Transverse colon (tissue), 4 donors: ENCODE data around the gene PRSS48.

Source experiments
- POLR2AphosphoS5 ChIP-seq, 3 donors: sonication (generic); formaldehyde crosslinking; IDR thresholded peaks; one replicate each; pipeline ENCODE4 v1.6.1; 2016; ENCODE audit warnings: antibody characterized with exemption in 3 of 3
- TF ChIP-seq, protein P1 (sequence below), 5 experiments: fragments of 200-600 bp in 3 of 5; fragments of 450-650 bp in 2 of 5; sonication (generic) in 3 of 5; IDR thresholded peaks; 1 replicate in 2 of 5; 2 replicates in 3 of 5; pipeline ENCODE4 v1.5.1; 2016 to 2017; ENCODE audit warnings: antibody characterized with exemption in 5 of 5, inconsistent platforms in 3 of 5, mild to moderate bottlenecking in 2 of 5, moderate library complexity in 1 of 5

DNA sequence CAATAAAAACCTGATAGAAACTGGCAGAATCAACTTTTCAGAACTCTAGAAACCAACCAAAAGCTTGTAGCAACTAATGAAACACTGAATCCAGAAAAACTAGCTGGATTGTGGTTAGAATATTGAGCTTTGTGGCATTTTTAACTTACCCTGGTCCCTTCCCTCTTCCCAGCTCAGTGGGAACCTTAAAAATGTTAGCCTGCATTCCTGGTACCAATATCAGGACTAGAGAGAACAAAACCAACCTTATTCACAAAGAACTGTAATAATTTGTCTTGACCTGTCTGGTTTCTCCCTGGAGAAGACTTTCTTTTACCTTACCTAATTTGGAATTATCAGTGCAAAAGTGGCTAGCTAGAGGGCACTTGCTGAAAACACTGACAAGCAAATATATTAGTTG lies 27.3 kb downstream of the PRSS48 start:
- TF ChIP-seq, protein P1, sequence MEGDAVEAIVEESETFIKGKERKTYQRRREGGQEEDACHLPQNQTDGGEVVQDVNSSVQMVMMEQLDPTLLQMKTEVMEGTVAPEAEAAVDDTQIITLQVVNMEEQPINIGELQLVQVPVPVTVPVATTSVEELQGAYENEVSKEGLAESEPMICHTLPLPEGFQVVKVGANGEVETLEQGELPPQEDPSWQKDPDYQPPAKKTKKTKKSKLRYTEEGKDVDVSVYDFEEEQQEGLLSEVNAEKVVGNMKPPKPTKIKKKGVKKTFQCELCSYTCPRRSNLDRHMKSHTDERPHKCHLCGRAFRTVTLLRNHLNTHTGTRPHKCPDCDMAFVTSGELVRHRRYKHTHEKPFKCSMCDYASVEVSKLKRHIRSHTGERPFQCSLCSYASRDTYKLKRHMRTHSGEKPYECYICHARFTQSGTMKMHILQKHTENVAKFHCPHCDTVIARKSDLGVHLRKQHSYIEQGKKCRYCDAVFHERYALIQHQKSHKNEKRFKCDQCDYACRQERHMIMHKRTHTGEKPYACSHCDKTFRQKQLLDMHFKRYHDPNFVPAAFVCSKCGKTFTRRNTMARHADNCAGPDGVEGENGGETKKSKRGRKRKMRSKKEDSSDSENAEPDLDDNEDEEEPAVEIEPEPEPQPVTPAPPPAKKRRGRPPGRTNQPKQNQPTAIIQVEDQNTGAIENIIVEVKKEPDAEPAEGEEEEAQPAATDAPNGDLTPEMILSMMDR (IDR thresholded peaks at IDR 0.05) = no peak
- TF ChIP-seq POLR2AphosphoS5 (IDR thresholded peaks at IDR 0.05) = no peak
